Measurements from ENCODE around the gene PCNX1.
A peak's percentile ranks its signal among the peaks of the same experiment; 100 is the strongest.
"Not testable (repeated sequence)": the region's sequence is repeated elsewhere in the genome, so short reads cannot be mapped to it uniquely, and the experiment has no call there.

Gene PCNX1

GRCh38 chr14:71129716-71130490, 222.6 kb downstream of the PCNX1 start:
- not testable (repeated sequence) for DNase-seq (ENCODE audit: low spot score)

GRCh38 chr14:71130491-71131179, 223.4 kb downstream of the PCNX1 start:
- no peak for DNase-seq (ENCODE audit: low spot score)

GRCh38 chr14:71133296-71133695, 226.0 kb downstream of the PCNX1 start:
- no peak for DNase-seq (ENCODE audit: low spot score)

DNA sequence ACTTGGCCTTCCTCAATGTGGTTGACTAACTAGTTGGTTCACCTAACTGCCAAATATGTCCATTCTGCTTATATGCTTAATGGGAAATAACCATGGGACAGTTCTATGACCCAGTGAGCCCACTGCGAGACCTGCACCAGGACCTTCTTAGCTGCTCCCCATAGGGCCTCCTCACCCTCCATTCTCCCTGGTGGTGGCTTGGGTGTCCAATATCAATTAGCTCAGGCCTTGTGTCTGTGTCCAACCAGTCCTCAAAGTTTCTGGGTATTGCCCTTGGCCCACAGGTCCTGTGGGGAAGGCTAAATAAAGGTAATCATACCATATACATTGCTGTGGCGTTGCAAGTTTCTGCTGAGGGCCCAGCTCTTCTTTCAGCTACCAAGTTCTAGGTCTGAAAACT, 228.2 kb downstream of the PCNX1 start:
- no peak for DNase-seq (ENCODE audit: low spot score)

- DNase-seq (ENCODE audit: low spot score), result no peak
Measured at GRCh38 chr14:71135911-71136310, 228.7 kb downstream of the PCNX1 start.

GRCh38 chr14:71136386-71137060, 229.3 kb downstream of the PCNX1 start:
- no peak for DNase-seq (ENCODE audit: low spot score)

GRCh38 chr14:71137536-71138447, 230.5 kb downstream of the PCNX1 start:
- no peak for DNase-seq (ENCODE audit: low spot score)

DNA sequence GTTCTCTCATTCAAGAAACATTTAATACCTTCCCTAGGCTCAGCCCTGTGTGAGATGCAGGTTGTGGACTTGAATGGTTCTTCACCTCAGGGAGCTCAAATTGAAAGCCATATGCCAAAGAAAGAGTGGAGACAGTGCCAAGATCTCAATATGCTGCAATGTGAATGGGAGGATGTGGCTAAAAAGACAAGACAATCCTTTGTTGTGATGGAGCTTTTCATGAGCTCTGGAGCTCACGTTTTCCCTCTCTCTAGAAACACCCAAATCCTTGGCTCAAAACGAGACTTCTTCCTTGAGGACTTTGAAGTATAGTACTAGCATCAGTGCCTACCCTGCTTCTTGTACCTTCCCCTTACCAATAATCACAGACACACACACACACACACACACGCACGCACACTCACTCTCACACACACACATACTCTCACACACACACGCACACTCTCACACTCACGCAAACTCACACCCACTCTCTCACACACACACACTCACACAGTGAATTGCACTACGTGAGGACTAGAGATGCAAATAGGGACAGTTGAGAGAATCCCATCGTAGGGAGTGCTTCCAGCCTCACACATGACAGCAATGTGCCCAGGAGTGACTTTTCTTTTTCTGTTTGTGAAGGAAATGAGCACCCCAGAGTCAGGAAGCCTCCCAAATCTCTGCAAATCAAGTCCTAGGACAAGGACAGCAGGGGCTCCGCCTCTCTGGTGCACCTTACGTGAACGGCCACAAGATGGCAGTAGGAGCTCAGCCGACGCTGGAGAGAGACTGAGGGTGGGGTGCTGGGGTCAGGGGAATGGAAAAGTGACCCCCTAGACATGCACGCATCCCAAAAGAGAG, 231.4 kb downstream of the PCNX1 start:
- peak; percentile 35 for DNase-seq (ENCODE audit: low spot score)

- DNase-seq (ENCODE audit: low spot score), result no peak
Measured at GRCh38 chr14:71139294-71139946, 232.2 kb downstream of the PCNX1 start.

DNA sequence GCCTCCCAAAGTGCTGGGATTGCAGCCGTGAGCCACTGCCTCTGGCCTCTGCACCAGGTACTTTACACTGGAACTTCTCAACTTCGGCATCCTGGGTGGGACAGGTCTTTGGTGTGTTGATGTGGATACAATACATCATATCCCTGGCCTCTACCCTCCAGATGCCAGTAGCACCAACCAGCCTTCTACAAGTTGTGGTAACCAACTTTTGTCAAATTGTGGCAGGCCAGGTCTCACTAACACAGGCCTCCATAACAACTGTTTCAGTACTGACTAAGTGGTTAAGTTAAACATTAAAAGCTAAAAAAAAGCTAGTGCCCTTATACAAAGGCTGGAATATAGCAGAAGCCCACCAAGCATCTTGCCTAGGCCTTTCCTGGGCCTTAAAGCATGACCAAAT, 232.9 kb downstream of the PCNX1 start:
- no peak for DNase-seq (ENCODE audit: low spot score)

- DNase-seq (ENCODE audit: low spot score), result no peak
Measured at GRCh38 chr14:71141701-71142374, 234.6 kb downstream of the PCNX1 start.

- peak; percentile 36 for DNase-seq (ENCODE audit: low spot score)
Measured at GRCh38 chr14:71142375-71143038, 235.2 kb downstream of the PCNX1 start.

DNA sequence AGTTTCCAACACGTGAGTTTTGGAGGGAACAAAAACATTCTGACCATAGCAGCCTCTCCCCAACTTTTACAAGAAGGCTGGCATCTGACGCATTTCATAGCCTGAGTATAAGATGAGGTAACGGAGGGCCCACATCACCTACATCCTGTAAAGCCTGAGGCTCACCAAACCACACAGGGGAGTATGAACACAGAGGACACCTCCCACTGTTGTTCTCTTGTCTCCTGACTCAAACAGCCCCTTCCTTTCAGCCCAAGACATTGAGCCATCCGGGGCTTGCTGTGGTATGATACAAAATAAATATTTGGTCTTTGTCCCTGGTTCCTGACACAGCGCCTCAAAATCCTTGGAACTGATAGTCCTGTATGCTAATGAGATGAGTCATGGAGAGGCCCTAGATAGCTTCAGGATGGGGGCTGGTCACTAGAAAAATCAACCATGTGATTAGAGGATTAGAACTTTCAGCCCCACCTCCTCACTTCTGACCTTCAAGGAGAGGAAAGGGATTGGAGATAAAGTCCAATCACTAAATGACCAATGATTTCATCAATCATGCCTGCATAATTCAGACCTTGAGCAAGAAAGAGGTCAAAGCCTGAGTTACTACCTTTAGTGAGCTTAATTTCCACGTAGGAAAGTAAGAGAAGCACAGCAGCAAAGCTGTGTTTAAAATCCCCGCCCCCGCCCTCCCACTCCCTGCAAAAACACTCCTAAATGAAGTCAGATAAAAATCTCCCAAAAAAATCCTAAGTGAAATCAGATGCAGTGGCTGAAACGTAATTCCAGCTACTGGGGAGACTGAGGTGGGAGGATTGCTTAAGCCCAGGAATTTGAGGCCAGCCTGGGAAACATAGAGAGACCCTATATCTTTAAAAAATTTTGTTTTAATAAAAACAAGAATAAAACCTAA, 236.4 kb downstream of the PCNX1 start:
- no peak for DNase-seq (ENCODE audit: low spot score)

DNA sequence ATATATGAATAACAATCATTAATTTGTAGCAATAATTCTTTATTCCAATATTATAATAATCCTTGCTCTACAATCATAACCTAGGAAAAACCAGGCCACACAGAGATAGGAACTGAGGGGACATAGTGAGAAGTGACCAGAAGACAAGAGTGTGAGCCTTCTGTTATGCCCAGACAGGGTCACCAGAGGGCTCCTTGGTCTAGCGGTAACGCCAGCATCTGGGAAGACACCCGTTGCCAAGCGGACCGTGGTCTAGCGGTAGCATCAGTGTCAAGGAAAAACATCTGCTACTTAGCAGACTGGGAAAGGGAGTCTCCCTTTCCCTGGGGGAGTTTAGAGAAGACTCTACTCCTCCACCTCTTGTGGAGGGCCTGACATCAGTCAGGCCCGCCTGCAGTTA, 240.1 kb downstream of the PCNX1 start:
- DNase-seq (ENCODE audit: low spot score), result not testable (repeated sequence)

- no peak for DNase-seq (ENCODE audit: low spot score)
Measured at GRCh38 chr14:71148627-71149026, 241.4 kb downstream of the PCNX1 start.

GRCh38 chr14:71150737-71151136, 243.5 kb downstream of the PCNX1 start:
- no peak for DNase-seq (ENCODE audit: low spot score)

DNA sequence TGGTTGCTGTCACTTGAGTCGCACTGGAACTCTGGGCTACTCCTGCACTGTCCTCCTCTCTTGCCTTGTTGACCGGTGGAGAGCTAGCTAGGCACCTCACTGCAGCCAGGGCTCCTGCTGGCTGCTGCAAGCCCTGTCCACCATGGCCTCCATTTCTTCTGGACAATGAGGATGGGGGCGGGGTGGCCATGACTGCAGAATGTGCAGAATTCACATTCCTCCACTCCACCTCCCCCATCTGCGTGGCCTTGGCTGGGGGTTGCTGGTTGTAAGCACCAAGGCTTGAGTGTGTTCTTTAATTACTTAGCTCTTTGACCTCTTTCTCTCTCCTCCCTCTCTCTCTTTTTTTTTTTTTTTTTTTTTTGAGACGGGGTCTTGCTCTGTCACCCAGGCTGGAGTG, 248.5 kb downstream of the PCNX1 start:
- no peak for DNase-seq (ENCODE audit: low spot score)

Measured in globus pallidus (tissue), 1 donor.